NK-92 (cell line): ENCODE measurements around the gene CTF1.
"Not testable (repeated sequence)": the region's sequence is repeated elsewhere in the genome, so short reads cannot be mapped to it uniquely, and the experiment has no call there.

ENCODE experiments used
- DNase-seq: peaks from one replicate; lab custom pipeline; 2025; ENCODE audit not compliant: unreplicated experiment; lab: John Stamatoyannopoulos, UW

CTF1 gene

GRCh38 chr16:30896261-30896888 lies at the start of gene CTF1:
Gene CTF1 (plus strand): TSS chr16:30896614. CDS start chr16:30896644, 30 bp downstream.
- no peak for DNase-seq

GRCh38 chr16:30846649-30847402 lies 49.6 kb upstream of the CTF1 start:
- no peak for DNase-seq

- DNase-seq = no peak
Observed at GRCh38 chr16:30850246-30850645, 46.2 kb upstream of the CTF1 start.

GRCh38 chr16:30853758-30854157 lies 42.7 kb upstream of the CTF1 start:
- DNase-seq = no peak

- DNase-seq = no peak
Observed at GRCh38 chr16:30858111-30858495, 38.3 kb upstream of the CTF1 start.

GRCh38 chr16:30858829-30859423 lies 37.5 kb upstream of the CTF1 start:
- DNase-seq = no peak

- not testable (repeated sequence) for DNase-seq
Observed at GRCh38 chr16:30860729-30861128, 35.7 kb upstream of the CTF1 start.

GRCh38 chr16:30863178-30863577 lies 33.2 kb upstream of the CTF1 start:
- not testable (repeated sequence) for DNase-seq

- no peak for DNase-seq
Observed at GRCh38 chr16:30866031-30866430, 30.4 kb upstream of the CTF1 start.

GRCh38 chr16:30867747-30868146 lies 28.7 kb upstream of the CTF1 start:
- no peak for DNase-seq

GRCh38 chr16:30870904-30871303 lies 25.5 kb upstream of the CTF1 start:
- no peak for DNase-seq

GRCh38 chr16:30874244-30874820 lies 22.1 kb upstream of the CTF1 start:
- DNase-seq = no peak

- DNase-seq = no peak
Observed at GRCh38 chr16:30874821-30875717, 21.3 kb upstream of the CTF1 start.

- DNase-seq = no peak
Observed at GRCh38 chr16:30875871-30876801, 20.3 kb upstream of the CTF1 start.

- DNase-seq = no peak
Observed at GRCh38 chr16:30876867-30877266, 19.5 kb upstream of the CTF1 start.

- no peak for DNase-seq
Observed at GRCh38 chr16:30882429-30883310, 13.7 kb upstream of the CTF1 start.

GRCh38 chr16:30884760-30885159 lies 11.7 kb upstream of the CTF1 start:
- DNase-seq = no peak

GRCh38 chr16:30885196-30885595 lies 11.2 kb upstream of the CTF1 start:
- DNase-seq = no peak

- no peak for DNase-seq
Observed at GRCh38 chr16:30886145-30886544, 10.3 kb upstream of the CTF1 start.
